A673 (cell line): Measurements from ENCODE around the gene TCP11. TPM values are rescaled to one million over a fixed set of nuclear protein-coding genes. Genes with fewer than 3 reads are reported as not detected.

Experiments
- BruUV-seq: library from RNA; stranded (reverse); fragments of 400-500 nt; replicated peaks from 2 replicates; lab custom pipeline; 2021; lab: Mats Ljungman, UMichigan
- CTCF ChIA-PET: fragments of 300-600 bp; sonication (Branson Sonifier 250); formaldehyde crosslinking; loops from one replicate; lab custom pipeline; 2022; ENCODE audit warnings: antibody characterized with exemption; lab: Charles Lee
- POLR2A ChIA-PET: fragments of 300-600 bp; sonication (Branson Sonifier 250); formaldehyde crosslinking; loops from one replicate; lab custom pipeline; 2022; ENCODE audit warnings: antibody characterized with exemption; ENCODE audit not compliant: low non-redundant PET; lab: Charles Lee
- DNase-seq: peaks from one replicate; pipeline ENCODE4 v3.0.0-alpha.2; 2015; ENCODE audit warnings: low spot score
- H3K27ac ChIP-seq: fragments of 200-600 bp; sonication (generic); 2 replicates; pipeline ENCODE4 v1.5.1; 2016; ENCODE audit warnings: mixed run types, low read depth, mild to moderate bottlenecking, mixed read lengths, antibody characterized with exemption, low read length; ENCODE audit not compliant: poor library complexity, severe bottlenecking
- H3K27me3 ChIP-seq: fragments of 200-600 bp; sonication (generic); replicated peaks from 2 replicates; pipeline ENCODE4 v1.6.1; 2017; ENCODE audit warnings: mixed run types, low read depth, mild to moderate bottlenecking, mixed read lengths, antibody characterized with exemption, low read length; ENCODE audit not compliant: insufficient read depth, poor library complexity
- H3K36me3 ChIP-seq: fragments of 200-600 bp; sonication (generic); 2 replicates; pipeline ENCODE4 v1.6.1; 2016; ENCODE audit warnings: mixed run types, mild to moderate bottlenecking, mixed read lengths, antibody characterized with exemption, low read length; ENCODE audit not compliant: insufficient read depth, poor library complexity, severe bottlenecking
- H3K4me1 ChIP-seq: fragments of 200-600 bp; sonication (generic); 2 replicates; pipeline ENCODE4 v1.6.1; 2017; ENCODE audit warnings: mixed run types, mild to moderate bottlenecking, mixed read lengths, antibody characterized with exemption, low read length; ENCODE audit not compliant: insufficient read depth, poor library complexity, severe bottlenecking
- H3K4me3 ChIP-seq: fragments of 200-600 bp; sonication (generic); 2 replicates; pipeline ENCODE4 v1.5.1; 2016; ENCODE audit warnings: low read depth, mixed run types, mild to moderate bottlenecking, mixed read lengths, low read length; ENCODE audit not compliant: poor library complexity, severe bottlenecking
- H3K9me3 ChIP-seq: fragments of 200-600 bp; sonication (generic); 2 replicates; pipeline ENCODE4 v1.6.1; 2016; ENCODE audit warnings: mixed run types, low read depth, mild to moderate bottlenecking, mixed read lengths, antibody characterized with exemption, low read length; ENCODE audit not compliant: poor library complexity, severe bottlenecking
- EZH2 ChIP-seq: fragments of 200-600 bp; sonication (generic); IDR thresholded peaks from 2 replicates; pipeline ENCODE4 v1.6.1; 2017; ENCODE audit warnings: borderline replicate concordance, low read depth, mild to moderate bottlenecking, mixed read lengths, antibody characterized with exemption, low read length; ENCODE audit not compliant: poor library complexity, severe bottlenecking
- intact Hi-C: fragments of 100-400 bp; cut with micrococcal nuclease; formaldehyde crosslinking; loops from one replicate; pipeline ENCODE4 v1.10.0; 2022; ENCODE audit not compliant: unreplicated experiment
- total RNA-seq: library from RNA; stranded (reverse); gene quantifications from 2 replicates; pipeline ENCODE4 v1.2.3, GENCODE V29; 2021
- TF ChIP-seq, protein P1 (sequence below): fragments of 300-800, 200-600 bp; sonication (generic); conservative IDR thresholded peaks from 2 replicates; pipeline ENCODE4 v1.5.1; 2017; ENCODE audit warnings: low read depth, mild to moderate bottlenecking, antibody characterized with exemption, low read length, moderate library complexity, mixed read lengths

Gene TCP11
- total RNA-seq, 1 experiment from 2014 or later: not detected

DNA sequence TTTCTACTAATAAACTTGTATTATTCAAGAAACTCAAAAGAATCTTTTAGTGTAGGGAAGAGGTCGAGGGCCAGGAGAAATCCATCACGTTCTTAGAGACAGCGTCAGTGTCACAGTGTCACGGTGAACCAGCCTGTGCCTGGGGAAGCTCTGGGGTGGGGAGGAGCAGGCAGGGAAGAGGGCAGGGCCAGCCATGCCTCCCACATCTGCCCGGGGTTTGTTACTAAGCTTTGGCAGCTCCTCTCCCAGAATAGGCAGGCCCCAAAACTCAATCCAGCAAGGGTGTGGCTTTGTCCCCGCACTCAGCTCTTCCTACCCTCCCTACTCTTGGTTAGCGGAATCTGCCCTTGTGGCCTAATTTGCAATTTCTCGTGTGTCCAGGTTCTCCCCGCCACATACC is 72.9 kb downstream of the TCP11 start:
- Histone ChIP-seq H3K27ac (no peak overlapping the region), H3K36me3 (no peaks in the 10 kb centered on the region), H3K4me1 (no peaks in the 10 kb centered on the region), H3K9me3 (no peaks in the 10 kb centered on the region), H3K27me3 (no peaks in the 10 kb centered on the region), H3K4me3 (no peak overlapping the region)
- ChIA-PET POLR2A (interaction anchor here (0.6 kb wide), 1 partner anchor 248 kb away, joined by 3 read pairs; no protein-coding TSS in a partner anchor), CTCF (no interaction called here)
- no peak for TF ChIP-seq EZH2
- TF ChIP-seq, protein P1, sequence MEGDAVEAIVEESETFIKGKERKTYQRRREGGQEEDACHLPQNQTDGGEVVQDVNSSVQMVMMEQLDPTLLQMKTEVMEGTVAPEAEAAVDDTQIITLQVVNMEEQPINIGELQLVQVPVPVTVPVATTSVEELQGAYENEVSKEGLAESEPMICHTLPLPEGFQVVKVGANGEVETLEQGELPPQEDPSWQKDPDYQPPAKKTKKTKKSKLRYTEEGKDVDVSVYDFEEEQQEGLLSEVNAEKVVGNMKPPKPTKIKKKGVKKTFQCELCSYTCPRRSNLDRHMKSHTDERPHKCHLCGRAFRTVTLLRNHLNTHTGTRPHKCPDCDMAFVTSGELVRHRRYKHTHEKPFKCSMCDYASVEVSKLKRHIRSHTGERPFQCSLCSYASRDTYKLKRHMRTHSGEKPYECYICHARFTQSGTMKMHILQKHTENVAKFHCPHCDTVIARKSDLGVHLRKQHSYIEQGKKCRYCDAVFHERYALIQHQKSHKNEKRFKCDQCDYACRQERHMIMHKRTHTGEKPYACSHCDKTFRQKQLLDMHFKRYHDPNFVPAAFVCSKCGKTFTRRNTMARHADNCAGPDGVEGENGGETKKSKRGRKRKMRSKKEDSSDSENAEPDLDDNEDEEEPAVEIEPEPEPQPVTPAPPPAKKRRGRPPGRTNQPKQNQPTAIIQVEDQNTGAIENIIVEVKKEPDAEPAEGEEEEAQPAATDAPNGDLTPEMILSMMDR: no peak
- no TSS peak for BruUV-seq
- no peak for DNase-seq
- intact Hi-C loops: no loop called here

Other genes with a start within 250 kb of the TCP11 start
- 0.04 TPM in 1 of 2 replicates, not detected in the other for gene SCUBE3, start 72.6 kb upstream of the TCP11 start, total RNA-seq
- 28.7 and 36.0 TPM in 2 replicates for gene ZNF76, start 118.4 kb upstream of the TCP11 start, total RNA-seq
- 0.37 and 0.44 TPM in 2 replicates for gene DEF6, start 156.5 kb upstream of the TCP11 start, total RNA-seq
- 13.8 and 15.4 TPM in 2 replicates for gene PPARD, start 201.2 kb upstream of the TCP11 start, total RNA-seq